IPS DF 19.7 (cell line): ENCODE data around the gene BPIFB2.

Source experiments
- DNase-seq: peaks from one replicate; pipeline ENCODE4 v3.0.0-alpha.2; 2013; ENCODE audit warnings: low read depth, low spot score

BPIFB2 gene

DNA sequence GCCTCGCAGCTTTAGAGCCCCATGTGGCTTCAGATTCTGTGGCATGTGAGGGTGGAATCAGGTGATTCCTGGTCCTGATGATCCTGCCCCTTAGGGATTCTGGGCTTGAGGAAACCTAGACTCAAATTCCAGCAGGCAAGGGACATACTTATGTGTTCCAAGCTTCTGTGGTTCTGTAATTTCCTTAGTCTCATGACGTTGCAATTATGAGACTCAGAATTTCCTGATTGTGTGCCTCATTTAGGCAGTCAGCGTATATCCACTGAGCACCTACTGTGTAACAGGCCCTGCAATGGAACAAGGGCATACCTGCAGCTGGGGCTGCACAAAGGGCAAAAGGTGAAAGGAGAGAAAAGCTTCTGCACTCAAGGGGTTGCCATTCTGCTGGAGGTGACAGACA is 60.3 kb downstream of the BPIFB2 start:
- no peak for DNase-seq

DNA sequence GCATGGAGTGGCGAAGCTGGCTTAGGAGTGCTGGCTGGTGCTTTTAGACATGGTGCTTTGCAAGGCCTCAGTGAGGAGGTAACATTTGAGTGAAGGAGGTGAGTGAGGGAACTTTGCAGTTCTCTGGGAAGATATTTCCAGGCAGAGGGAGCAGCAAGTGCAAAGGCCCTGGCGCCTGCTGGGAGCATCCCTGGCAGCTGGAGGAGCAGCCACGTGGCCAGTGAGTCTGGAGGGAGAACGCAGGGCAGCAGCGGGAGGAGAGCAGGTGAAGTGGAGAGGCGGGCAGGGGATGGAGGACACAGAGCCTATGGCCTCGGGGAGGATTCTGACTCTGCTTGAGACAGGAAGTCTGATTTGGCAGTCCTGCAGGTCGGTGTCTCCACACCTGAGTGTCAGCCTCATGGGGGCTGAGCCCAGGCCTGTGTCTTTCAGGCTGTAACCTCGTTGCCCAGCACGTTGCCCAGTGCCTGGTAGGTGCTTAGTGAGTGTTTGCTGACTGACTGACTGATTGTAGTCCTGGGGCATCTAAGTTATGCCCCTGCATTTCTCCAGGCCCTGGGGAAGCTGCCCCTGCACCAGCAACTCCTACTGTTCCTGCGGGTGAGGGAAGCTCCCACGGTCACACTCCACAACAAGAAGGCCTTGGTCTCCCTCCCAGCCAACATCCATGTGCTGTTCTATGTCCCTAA is 60.9 kb downstream of the BPIFB2 start:
- DNase-seq: no peak

DNA sequence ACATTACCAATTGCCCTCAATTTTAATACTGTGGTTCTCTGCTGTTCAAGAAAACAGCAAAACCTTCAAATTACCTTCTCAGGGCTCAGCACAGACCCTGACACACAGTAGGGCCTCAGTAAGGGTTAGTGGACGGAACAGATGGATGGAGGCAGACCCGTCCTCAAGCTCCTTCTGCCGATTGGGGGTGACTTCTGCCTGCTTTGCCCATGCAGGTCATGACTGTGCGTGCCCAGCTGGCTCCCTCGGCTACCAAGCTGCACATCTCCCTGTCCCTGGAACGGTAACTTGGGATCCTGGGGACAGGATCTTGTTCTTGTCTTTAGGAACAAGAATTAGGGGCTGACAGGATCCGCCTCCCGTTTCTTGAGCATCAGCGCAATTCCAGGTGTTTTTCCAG is 62.2 kb downstream of the BPIFB2 start:
- no peak for DNase-seq

DNA sequence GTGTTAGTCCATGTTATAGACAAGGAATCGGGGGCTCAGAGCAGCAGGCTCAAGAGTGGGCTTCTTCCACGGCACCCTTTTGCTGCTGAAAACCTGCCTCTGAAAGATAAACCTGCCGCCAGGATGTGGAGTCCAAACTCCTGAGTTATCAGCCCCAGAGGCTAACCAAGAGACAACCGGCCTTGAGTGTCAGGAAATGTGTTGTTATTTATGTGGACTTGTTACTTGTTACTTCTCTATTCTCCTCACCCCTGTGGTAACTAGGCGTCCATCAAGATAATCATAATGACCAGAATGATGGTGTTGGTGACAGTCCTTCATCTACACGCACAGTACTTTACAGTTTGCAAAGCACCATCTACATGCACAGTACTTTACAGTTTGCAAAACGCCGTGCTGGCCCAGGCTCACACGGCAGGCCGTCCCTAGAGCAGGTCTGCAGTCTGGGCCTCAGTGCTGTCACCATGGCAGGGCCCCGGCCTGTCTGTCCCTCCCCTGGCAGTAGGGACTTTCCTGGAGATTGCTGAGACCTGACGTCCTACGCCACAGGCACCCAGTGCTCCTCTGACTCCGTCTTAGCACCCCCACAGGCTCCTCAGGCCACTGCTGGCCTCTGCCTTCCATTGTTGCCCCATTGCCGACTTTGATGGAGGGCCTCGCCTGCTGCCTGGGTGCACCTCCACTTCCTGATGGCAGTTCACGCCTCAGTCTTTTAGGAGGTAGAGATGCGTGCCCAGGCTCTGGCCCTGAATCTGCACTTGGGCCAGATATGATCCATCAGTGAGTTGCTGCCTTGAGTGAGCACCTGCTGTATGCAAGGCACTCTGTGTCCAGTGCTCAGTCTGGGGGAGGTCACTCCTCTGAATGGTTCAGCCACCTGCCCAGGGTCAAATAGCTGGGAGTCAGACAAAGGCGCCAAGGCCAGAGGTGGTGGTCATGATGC is 62.9 kb downstream of the BPIFB2 start:
- no peak for DNase-seq

DNA sequence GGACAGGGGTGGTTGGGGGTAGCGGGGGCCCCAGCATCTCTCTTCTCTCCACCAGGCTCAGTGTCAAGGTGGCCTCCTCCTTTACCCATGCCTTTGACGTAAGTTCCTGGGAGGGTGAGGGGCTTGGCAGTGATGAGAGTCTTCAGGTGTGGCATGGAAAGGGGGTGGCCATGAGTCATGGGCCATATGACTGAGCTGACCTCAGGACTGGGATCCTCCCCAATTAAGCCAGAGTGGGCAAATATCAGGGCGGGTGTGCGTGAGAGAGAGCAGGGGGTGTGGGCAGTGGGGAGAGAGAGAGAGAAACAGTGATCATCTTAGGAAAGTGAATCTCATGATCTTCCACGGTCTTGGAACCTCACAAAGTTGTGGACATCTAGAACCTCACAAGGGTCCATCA is 63.7 kb downstream of the BPIFB2 start:
- DNase-seq: no peak

DNA sequence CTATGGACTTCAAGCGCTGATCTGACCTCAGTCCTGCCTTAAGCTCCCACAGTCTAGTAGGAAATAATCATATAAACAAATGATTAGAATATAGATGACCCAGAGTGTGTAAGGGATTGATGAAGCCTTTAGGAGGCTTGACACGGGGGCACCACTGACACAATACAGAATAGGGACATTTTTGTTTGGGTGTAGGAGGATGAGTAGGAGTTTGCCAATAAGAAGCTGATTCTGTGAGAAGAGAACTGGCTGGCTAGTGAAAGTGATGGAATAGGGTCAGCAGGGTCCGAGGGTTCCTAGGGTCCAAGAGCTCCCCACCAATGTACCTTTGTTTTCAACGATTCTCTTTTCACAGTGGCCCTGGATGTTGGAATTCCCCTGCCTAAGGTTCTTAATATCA is 64.9 kb downstream of the BPIFB2 start:
- no peak for DNase-seq

DNA sequence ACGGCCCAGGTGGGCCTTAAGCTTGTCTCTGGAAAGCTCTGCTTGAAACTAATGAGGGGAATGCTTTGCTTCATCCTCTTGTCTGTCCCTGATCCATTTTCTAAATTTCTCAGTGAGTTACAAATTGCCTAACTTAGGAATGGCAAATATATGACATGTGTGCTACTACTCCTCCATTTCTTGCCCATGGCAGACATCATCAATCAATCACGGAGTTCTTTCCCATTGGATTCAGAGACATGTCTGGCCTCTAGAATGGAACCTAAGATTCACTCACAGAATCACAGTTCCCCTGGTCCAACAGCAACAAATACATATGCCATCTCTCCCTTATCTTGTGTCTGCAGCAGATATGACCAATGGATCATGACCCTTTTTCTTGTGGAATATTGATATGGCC is 65.3 kb downstream of the BPIFB2 start:
- no peak for DNase-seq
